Activated CD4-positive, CD25-positive, alpha-beta regulatory T cell (primary cell): ENCODE data around the gene RHCE.
"Not testable (repeated sequence)": the region's sequence is repeated elsewhere in the genome, so short reads cannot be mapped to it uniquely, and the experiment has no call there.

Experiments used
- DNase-seq, 4 experiments: peaks; one replicate each; lab custom pipeline; 2025; lab: John Stamatoyannopoulos, UW

RHCE gene

DNA sequence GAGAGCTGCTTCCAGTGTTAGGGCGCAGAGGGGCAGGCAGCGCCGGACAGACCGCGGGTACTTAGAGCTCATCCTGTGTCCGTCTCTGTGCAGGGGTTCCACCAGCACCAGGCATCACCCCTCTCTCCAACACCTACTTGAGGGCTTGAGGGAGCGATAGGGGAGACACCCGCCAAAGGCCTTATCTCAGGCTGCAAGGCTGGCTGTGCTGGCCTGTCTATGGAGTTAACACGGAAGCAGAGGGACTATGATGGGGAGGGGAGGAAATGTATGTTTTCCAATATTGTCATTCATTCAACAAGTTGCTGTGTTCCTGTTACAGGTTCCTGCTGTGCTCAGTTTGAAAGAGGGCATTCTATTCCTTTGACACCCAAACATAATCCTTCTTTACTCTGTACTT, at the start of gene RHCE:
Gene RHCE, minus strand, starts transcription at position 111 of the 400 bp plus-strand sequence. Its CDS starts 39 bp downstream, at position 72.
- not testable (repeated sequence) for DNase-seq

DNA sequence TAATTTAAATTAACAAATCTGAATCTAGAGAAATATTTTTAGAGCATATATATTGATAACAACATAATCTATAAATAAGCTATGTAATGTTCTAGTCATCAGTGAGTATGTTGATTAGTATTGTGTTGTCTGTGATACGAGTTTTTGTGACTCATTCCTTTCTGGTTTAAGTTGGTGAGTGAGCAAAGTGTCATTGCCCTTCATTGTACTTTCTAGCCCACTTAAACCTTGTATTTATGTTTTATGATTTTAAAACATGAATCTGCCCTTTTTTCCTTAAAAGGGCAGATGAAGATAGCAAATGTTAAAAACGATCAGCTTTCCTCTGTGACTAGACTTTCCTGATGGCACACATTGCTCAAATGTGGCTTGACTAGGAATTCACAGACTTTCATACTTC, 48.6 kb upstream of the RHCE start:
- no peak for DNase-seq

DNA sequence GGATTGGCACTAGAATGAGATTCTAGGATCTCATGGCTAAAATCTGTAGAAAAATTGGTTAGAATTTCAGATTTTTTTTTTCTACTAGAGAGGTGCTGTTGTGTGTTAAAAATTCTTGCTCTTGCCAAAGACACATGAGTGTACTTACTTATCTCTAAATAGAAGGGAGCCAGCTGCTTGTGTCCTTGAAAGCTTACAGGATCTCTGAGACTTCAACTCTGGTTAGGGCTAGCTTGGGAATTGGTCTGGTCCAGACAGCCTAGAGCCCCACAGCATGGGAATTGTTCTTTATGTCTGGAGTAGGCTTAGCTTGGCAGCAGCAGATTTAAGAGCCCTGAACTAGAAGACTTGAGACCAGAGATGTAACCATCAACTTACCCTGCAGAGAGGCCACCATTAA, 47.4 kb upstream of the RHCE start:
- DNase-seq: no peak

DNA sequence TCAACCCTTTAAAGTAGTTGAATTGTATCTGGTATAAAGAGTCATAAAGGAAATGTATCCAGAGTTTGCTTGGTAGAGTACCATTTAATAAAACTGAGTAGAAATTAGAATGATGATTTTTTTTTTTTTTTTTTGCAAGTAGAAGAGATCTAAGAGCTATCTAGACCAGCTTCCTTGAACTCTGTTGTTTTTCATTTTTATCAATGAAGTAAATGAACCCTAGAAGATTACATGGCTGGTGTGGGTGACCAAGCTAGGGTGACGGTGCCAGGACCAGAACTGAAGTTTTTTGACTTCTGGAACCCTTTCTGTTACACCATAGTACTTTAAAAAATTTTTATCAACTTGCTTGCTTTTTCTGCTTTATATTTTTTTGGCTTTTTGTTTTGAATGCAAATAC, 47.0 kb upstream of the RHCE start:
- DNase-seq: no peak

DNA sequence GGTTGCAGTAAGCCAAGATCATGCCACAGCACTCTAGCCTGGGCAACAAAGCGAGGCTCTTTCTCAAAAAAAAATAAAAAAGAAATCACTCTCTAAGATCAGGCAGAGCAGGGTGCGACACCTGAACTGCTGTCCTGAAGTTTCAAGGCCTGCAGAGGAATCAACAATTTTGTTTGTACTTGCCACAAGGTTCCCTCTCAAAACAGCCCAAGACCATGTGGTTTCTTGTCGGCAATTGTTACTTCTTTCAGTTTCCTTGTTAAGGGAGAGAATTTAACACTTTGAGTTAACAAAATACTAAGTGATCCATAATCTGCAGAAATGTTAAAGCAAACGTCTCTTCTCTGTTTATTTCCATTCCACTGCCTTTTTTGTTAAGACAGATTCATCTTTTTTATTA, 46.6 kb upstream of the RHCE start:
- no peak for DNase-seq

DNA sequence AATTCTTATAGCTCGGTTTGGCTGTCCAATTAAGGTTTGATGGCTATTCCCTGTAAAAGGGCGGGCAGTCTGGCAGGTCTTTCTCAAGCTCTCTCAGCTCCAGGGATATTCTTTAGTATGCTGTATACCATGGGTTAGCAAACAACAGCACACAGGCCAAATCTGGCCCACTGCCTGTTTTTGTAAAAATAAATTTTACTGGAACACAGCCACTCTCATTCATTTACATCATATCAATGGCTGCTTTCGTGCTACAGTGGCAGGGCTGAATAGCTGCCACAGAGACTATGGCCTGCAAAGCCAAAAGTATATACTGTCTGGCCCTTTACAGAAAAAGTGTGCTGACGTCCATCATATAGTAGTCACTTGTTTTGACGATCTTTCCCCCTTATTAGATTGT, 42.1 kb upstream of the RHCE start:
- DNase-seq: no peak

DNA sequence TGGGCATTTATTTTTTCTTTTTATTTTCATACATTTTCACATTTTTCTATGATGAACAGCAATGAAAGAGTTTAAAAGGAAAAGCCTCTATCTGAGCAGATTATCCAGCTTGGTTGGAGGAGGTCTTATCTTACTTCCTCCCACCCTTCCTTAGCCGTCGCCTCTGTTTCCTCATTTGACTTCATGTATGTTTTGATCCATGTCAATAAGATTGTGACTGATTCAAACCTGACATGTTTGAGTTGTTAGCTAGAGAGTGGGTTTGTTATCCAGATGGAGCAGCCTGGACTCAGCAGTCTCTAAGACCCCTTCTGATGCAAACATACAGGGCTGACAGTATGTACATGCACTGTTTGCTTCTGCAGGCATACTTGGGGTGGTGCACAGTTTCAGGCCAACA, 41.2 kb upstream of the RHCE start:
- DNase-seq: no peak

DNA sequence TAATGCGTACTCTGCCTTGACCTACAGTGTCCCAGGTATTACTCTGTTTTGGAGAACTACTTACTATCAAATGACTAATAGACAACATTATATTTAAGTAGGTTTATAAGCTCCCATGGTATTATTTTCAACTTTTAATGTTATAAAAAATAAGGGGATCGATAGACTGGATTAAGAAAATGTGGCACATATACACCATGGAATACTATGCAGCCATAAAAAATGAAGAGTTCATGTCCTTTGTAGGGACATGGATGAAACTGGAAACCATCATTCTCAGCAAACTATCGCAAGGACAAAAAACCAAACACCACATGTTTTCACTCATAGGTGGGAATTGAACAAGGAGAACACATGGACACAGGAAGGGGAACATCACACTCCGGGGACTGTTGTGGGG, 40.2 kb upstream of the RHCE start:
- DNase-seq: not testable (repeated sequence)

DNA sequence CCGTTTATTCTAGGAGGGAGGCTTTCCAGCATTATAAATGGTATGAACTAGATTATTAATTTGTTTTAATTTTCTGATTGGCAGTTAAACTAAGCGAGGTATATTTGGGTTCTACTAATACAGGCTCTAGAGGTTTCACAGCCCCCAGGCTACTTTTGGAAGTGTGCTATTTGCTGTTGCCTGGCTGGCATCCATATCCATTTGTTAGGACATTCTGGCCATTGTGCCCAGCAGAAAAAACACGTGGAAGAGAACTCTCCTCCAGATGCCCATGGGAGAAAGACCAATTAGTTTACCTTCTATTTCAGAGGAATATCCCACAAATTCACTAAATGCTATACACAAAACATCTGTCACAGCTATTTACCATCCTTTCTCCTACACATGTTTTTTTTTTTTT, 39.4 kb upstream of the RHCE start:
- no peak for DNase-seq

DNA sequence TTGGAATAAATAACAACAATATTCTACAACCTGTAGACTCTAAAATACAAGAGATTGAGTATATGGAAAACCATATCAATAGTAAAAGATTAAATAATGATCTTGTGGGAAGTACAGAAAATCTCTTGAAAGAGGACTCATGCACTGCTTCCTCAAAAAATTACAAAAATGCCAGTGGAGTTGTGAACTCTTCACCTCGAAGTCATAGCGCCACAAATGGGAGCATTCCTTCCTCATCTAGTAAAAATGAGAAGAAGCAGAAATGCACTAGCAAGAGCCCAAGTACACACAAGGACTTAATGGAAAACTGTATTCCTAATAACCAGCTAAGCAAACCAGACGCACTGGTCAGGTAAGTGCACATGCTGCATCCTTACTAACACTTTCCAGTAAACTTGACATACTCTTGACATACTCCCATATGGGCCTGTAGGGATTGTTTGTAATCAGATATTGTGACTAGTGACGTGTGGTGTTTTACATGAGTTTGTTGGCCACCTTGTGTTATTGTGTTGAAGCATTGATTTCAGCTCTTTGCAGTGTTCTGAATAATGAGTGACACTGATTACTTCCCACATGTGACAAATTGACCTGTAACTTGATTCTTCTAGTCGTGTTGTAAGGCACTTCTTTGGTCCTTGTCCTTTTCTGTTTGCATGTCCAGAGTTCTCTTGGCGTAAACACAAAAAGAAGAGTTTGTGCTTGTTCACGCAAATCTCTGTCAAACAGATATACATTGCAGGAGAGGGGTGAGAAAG, 38.1 kb upstream of the RHCE start:
- no peak for DNase-seq

DNA sequence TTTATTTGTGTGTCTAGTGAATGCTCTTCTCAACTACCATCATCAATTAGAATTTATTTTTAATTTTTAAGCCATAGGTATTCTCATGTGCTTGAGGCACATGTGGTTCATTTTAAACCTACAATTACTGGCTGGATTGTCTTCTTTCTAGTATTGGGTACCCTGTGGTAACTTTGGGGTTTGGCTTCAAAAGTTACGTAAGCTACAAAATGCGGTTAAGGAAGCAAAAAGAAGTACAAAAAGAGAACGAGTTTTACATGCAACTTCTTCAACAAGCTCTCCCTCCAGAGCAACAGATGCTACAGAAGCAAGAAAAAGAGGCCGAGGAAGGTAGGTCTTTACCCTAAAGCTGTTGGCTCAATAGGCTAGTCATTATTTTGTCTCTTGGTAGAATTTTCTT, 35.9 kb upstream of the RHCE start:
- no peak for DNase-seq

DNA sequence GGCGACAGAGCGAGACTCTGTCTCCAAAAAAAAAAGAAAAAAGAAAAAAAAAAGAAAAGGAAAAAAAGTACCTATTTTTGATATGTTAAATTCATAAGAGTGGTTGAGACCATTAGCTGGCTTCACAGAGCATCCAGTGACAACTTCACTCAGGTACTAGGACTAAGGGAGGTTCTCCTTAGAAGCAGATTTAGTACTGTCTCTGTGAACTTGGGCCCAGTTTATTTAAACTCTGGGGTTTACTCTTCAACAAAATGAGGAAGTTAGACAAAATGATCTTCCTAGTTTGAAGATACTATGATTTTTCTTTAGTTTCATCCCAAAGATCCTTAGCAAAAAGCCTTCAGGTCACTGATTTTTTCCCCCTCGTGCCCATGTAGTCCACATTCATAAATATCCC, 31.3 kb upstream of the RHCE start:
- no peak for DNase-seq

DNA sequence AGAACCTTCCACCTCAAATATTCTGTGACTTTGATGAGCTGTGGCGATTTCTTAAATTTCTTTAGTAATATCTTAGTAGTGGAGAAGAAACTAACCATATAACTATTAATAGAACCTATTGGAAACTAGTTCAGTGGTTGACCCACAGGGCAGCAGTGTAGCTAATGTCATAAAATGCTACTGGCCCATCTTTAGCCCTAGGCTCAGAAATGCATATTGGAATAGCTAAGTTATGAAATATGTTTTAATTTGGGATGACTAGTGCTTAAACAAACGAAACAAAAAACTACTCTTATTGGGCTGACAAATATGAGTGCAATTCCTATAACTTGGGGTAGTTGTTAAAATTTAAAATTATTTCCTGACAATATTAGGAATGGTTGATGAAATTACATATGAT, 30.3 kb upstream of the RHCE start:
- DNase-seq: no peak

DNA sequence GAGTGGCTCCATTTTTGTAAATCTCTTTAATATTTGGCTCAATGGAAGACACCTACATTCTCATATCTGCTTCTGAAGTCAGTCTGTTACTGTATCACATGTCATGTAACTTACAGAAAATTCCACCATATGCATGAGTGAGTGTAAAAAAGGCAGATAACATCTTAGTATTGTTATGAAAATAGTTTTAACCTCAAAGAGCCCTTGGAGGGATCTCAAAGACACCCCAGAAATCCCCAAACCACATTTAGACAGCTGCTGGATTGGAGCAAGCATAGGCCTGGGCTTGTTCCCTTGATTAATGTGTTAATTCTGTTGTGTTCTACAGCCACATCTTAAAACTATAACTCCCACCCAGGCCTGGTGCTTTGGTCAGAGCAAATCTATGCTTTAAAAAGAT, 26.9 kb upstream of the RHCE start:
- no peak for DNase-seq

DNA sequence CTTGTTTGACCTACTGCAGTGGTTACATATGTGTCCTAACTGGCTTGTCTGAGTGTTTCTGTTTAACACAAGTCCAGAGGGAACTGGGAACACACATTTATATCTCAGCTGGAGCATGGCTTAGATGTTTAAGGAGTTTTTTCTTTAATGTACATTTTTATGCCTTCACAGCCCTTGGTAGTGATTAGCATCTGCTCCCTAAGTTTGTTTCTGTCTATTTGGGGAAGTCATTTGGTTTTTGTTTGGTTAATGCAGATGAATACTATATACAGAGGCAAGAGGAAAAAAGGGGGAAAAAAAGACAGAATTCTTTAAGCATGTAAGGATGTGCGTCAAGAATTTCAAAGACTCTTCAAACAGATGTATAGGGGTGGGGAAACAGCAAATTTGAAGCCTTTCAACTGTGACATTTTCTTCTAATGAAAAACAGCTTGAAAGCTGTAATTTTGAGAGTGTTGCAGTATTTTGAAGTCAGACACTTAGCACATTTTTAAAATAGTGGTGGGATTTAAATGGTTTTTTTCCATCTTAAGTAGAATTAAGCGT, 25.4 kb upstream of the RHCE start:
- DNase-seq: no peak

DNA sequence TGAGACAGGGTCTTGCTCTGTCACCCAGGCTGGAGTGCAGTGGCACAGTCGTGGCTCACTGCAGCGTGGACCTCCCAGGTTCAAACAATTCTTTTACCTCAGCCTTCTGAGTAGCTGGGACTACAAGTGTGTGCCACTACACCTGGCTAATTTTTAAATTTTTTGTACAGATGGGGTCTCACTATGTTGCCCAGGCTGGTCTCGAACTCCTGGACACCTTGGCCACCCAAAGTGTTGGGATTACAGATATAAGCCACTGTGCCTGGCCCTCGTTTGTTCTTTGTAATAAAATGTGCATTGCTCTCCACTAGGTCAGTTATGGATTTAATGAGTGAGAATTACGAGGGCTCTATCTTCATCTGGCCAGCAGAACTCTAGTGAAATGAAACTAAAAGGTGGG, 24.0 kb upstream of the RHCE start:
- DNase-seq: not testable (repeated sequence)

DNA sequence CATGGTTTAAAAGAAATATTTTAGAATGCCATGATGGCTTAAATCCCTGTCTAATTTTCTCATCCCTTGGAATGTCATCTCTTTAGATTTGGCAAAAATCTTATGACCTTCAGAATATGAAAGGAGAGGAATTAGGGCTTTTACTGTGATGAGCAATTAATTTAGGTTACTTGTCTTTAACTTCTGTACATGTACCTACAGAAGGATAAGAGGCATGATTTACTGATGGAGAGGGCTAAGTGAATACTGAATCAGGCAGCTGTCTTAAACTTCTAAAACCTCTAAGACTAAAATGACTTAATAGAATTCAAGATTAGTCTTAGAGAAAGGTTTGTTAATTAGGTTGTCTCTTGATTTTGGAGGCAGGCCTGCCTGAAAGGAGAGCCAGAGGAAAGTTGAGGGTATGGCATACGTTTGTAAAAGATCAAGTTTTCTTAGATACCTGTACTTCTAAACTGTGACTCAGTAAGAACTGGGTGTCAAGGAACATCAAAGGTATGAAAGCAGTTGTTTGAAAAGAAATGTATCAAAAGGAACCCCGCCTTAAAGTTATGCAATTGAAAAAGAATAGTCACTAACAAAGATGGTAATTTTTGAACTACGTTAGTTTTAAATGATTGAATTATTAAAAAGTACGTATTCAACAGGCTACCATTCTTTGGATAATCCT, 22.5 kb upstream of the RHCE start:
- no peak for DNase-seq

DNA sequence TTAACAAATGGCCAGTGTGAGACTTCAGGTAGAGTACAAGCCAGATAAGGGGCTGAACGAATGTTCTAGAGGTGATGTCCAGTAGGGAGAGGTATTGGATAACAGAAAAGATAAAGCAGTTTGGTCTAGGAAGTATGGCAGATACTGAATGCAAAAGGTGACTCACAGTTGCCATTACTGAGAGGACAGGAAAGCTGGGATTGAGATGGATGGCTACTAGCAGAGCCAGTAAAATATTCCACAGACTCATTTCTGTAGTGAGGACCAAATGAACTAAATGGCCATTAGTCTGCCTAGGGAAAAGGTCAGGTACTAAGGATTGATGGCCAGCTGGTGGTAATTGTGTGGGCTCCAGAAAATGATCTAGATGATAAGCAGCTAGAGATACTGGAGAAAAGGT, 21.6 kb upstream of the RHCE start:
- no peak for DNase-seq

DNA sequence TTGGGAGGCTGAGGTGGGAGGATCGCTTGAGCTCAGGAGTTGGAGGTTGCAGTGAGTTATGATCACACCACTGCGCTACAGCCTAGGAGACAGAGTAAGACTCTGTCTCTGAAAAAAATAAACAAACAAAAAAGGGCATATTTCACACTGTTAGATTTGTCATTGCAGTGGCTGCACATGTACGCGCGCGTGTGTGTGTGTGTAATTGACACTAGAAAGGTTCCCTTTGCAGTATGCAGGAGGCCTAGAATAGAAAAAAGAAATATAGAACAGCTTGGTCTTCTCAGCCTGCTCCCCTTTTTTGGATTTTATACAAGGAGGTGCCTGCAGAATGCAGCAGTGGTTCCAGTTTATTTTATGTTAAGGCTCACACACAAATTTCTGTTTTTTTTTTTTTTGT, 18.7 kb upstream of the RHCE start:
- DNase-seq: no peak

DNA sequence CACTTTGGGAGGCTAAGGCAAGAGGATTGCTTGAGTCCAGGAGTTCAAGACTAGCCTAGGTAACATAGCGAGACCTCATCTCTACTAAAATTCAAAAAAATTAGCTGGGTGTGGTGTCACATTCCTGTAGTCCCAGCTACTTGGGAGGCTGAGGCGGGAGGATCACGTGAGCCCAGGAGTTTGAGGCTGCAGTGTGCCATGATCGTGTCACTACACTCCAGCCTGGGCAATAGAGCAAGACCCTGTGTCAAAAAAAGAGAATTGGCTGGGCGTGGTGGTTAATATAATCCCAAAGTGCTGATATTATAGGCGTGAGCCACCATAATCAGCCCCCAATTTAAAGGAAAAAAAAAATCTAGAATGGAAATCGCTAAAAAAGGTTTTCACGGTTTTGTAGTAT, 17.0 kb upstream of the RHCE start:
- DNase-seq: no peak

DNA sequence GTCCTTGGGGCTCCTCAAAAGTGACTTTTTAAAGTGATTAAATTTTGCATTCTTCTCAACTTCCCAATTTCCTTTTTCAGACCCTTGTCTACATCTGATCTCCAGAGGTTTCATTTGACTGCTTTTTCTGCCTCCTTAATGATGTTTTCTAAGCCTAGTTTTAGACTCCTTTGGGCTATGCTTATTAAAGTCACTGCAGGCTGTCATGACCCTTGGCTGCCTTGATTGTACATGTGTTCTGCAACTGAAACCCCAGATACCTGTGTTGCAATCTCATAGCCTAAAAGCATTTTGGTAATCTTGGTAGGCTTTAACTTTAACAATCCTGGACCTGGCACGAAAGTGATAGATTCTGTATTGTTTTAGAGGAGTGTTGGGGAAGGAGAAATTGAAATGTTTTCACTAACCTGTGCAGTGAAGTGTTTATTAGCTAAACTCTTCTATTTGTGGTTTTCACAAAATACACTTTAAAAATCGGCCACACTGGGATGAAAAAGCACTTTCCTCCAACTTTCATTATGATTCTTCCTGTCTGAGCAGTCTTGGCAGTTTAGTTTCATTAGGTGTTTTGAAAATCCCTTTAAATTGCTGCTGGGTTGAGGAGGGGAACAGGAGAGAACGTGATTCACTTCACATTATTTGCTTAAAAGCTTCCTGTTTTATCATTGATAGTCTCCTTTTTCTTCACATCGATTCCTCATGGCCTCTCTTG, 14.9 kb upstream of the RHCE start:
- no peak for DNase-seq

DNA sequence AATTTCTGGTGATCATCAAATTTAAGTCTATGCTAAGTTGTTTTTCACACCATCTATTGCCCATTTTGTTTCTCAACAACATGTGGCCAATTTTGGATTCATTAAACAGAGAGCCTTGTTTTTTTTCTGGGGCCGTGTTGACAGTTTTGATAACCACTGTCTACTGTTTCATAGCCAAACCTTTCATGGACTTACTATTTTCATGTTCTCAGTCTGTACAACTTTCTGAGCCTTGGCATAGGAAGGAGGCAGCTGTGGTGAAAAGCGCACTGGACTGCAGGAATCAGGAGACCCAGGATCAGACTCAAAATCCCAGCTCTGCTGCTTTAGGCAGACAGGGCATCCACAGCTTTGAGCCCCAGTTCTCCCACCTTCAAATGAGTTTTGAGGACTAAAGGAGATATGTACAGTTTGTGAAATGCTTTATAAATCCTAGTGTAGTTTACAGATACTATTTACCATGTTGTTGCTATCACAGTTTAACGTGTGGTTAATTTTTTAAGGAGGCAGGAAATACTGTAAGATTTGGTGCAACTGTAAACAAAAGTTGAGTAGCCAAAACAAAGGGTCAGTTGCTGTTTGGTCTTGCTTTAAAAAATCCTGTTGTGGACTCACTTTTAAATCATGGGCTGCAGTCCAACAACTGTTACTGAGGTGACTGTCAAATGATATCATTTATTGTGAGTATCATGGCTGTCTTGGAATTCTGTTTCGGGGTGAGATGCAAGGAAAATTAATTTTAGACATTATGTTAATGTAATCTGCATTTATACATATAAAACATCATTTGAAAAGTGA, 13.0 kb upstream of the RHCE start:
- no peak for DNase-seq
